ENCODE results near the gene MEF2A. TPM values are rescaled to one million over a fixed set of nuclear protein-coding genes. Genes with fewer than 3 reads are reported as not detected.

MEF2A gene
- total and polyA plus RNA-seq, 9 donors, result 25.5 to 82.7 (median 59.9) TPM

DNA sequence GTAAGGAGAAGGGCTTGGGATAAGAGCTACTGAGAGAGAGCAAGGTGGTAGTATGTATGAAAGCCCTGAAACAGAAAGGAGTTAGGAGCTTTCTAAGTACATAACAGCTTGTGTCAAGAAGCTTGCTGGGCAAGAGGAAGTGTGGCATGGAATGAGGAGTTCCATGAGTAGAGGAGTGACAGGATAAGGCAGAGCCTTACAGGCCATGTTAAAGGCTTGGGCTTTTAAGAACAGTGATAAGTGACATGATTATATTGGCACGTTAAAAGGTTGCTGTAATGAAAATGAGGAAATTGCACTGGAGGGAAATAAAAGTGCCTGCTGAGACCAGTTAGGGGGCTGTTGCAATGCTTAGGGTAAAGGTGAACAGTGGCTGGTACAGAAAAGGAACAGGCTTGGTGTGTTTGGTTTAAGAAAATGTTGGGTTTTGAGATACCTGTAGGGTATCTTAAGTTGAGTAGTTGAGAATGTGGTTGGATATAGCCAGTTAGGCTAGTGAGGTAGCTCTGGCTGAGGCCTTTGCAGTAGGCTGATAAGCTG lies 49.0 kb downstream of the MEF2A start:
- no peak overlapping the region for H3K4me3 ChIP-seq
- TF ChIP-seq, protein P1, sequence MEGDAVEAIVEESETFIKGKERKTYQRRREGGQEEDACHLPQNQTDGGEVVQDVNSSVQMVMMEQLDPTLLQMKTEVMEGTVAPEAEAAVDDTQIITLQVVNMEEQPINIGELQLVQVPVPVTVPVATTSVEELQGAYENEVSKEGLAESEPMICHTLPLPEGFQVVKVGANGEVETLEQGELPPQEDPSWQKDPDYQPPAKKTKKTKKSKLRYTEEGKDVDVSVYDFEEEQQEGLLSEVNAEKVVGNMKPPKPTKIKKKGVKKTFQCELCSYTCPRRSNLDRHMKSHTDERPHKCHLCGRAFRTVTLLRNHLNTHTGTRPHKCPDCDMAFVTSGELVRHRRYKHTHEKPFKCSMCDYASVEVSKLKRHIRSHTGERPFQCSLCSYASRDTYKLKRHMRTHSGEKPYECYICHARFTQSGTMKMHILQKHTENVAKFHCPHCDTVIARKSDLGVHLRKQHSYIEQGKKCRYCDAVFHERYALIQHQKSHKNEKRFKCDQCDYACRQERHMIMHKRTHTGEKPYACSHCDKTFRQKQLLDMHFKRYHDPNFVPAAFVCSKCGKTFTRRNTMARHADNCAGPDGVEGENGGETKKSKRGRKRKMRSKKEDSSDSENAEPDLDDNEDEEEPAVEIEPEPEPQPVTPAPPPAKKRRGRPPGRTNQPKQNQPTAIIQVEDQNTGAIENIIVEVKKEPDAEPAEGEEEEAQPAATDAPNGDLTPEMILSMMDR (IDR thresholded peaks at IDR 0.05), result no peak
- no peak for TF ChIP-seq EP300 (IDR thresholded peaks at IDR 0.05)
- no peak for TF ChIP-seq POLR2A (IDR thresholded peaks at IDR 0.05)
- no peaks in the 10 kb centered on the region for H3K27me3 ChIP-seq
- H3K27ac ChIP-seq, result no peak overlapping the region
- DNase-seq, result no peak
- peaks cover 13% of the 10 kb centered on the region for H3K4me1 ChIP-seq (ENCODE audit: insufficient read depth)
- intact Hi-C loops (cut with DNase I), result no loop called here
- H3K36me3 ChIP-seq, result no peaks in the 10 kb centered on the region
- H3K9me3 ChIP-seq, result no peaks in the 10 kb centered on the region
- 57 to 62% (median 61%) methylated on average over 1 of the region's 1 CpG for WGBS, 3 donors

DNA sequence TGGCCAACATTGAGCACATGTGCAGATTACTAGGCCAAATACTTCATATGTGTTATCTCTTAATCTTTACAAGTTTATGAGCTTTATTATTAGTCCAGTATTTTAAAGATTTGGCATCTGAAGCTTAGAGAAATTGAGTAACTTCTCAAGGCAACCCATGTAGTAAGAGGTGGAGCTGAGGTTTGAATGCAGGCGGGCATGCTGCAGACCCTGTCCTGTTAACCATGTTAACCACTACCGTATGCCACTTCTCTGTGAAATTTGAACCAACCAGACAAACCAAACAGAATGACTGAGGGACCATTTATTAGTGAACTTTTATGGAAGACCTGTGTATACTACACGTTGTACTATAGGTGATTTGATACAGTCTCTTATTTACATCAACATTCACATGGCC lies 49.7 kb downstream of the MEF2A start:
- Histone ChIP-seq H3K9me3 (no peaks in the 10 kb centered on the region), H3K36me3 (no peaks in the 10 kb centered on the region), H3K4me1 (ENCODE audit: insufficient read depth) (peaks cover 13% of the 10 kb centered on the region), H3K27me3 (no peaks in the 10 kb centered on the region), H3K4me3 (no peak overlapping the region), H3K27ac (no peak overlapping the region)
- no peak for DNase-seq
- WGBS, 3 donors, result 94 to 98% (median 95%) methylated on average over 3 of the region's 3 CpGs
- intact Hi-C loops (cut with DNase I), result no loop called here
- TF ChIP-seq POLR2A (IDR thresholded peaks at IDR 0.05), result no peak
- TF ChIP-seq EP300 (IDR thresholded peaks at IDR 0.05), result no peak
- TF ChIP-seq, protein P1 (IDR thresholded peaks at IDR 0.05), result no peak

DNA sequence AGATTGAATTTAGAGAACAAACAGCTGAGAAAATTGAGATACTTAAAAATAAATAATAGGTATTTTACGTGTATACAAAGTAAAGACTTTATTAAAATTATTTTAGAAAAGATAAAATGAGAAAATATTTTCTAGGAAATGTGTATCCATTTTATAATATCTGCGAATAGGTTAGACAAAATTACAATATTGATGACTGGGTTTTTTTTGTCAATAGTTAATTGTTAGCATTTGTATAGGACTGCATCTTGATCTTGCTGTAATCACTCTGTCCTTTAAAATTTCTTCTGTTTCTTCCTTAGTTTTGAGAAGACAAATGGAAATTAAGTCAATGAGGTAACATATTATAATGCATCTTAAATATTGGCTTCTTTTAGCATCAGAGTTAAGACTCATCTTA lies 50.3 kb downstream of the MEF2A start:
- DNase-seq, result no peak
- WGBS, 3 donors, result 93 to 96% (median 95%) methylated on average over 2 of the region's 2 CpGs
- H3K4me1 ChIP-seq (ENCODE audit: insufficient read depth), result peaks cover 13% of the 10 kb centered on the region

DNA sequence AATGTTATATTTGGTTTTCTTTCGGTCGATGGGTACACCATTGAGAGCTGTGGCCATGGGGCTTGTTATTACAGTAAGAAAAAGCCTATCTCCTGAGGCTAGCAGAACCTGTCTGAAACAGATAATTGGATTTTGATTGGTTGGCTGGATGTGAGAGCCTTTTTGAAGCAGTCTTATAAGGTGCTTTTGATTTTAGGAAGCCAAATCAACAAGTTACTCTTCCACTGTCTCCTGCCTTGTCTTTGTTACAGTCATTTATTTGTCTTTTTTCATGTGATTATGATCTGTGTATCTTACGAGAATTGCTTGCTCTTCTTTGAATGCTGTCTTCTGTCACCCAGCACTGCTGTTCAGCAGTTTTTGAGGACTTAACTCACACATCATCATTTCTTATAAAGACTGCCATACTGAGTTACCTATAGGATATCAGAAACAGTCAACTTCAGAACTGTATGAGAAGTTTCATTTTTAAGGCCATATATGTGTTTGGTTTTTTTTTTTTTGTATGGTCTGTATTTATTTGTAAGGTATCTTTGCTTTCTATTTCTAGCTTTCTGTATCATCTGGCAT lies 51.1 kb downstream of the MEF2A start:
- no peak for DNase-seq
- no peaks in the 10 kb centered on the region for H3K36me3 ChIP-seq
- peaks cover 13% of the 10 kb centered on the region for H3K4me1 ChIP-seq (ENCODE audit: insufficient read depth)
- H3K4me3 ChIP-seq, result no peak overlapping the region
- H3K27me3 ChIP-seq, result no peaks in the 10 kb centered on the region
- no peaks in the 10 kb centered on the region for H3K9me3 ChIP-seq
- intact Hi-C loops (cut with DNase I), result no loop called here
- no peak overlapping the region for H3K27ac ChIP-seq
- WGBS, 3 donors, result 91 to 92% (median 91%) methylated on average over 3 of the region's 3 CpGs
- TF ChIP-seq POLR2A (IDR thresholded peaks at IDR 0.05) (no peak), EP300 (IDR thresholded peaks at IDR 0.05) (no peak)
- TF ChIP-seq, protein P1 (IDR thresholded peaks at IDR 0.05), result no peak

More for the DNA sequence above, 50.3 kb downstream of the MEF2A start:
- TF ChIP-seq POLR2A (IDR thresholded peaks at IDR 0.05), result no peak
- TF ChIP-seq, protein P1 (IDR thresholded peaks at IDR 0.05), result no peak
- no peak for TF ChIP-seq EP300 (IDR thresholded peaks at IDR 0.05)
- Histone ChIP-seq H3K4me3 (no peak overlapping the region), H3K36me3 (no peaks in the 10 kb centered on the region), H3K27me3 (no peaks in the 10 kb centered on the region), H3K9me3 (no peaks in the 10 kb centered on the region), H3K27ac (no peak overlapping the region)
- intact Hi-C loops (cut with DNase I), result no loop called here
